ENCODE results near the gene CRYL1.

CRYL1 gene

DNA sequence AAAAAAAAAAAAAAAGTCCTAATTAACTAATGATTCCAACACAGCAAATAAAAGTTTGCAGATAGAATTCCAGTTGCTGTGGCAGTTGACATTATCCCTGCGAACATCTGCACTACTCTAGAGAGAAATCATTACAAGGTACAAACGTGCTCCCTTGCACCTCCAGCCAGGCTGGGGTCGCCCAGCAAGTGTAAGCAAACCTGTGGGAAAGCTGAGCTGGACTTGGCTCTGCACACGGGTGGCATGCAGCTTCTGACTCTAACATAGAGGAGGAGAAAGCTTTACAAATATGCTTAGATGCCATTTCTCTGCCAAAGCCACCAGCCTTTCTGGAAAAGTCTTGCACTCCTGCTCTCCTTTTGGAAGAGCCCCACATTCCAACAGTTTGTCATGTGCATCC is 103.3 kb downstream of the CRYL1 start:
- no peak for DNase-seq (ENCODE audit: low spot score)

DNA sequence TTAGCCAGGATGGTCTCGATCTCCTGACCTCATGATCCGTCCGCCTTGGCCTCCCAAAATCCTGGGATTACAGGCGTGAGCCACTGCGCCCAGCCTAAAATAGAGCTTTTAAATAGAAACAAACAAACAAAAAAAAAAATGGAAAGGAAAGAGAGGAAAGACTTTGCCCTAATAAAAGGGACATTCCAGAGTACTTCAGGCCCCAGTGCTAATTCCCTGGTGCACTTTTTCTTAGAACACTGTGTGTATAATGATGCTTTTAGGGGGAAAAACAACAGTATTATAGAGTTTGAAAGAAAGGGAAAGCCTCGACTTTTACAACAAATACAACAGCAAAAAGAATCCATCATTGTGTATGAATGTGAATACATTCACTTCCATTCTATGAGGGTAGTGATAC is 104.7 kb downstream of the CRYL1 start:
- DNase-seq (ENCODE audit: low spot score): no peak

DNA sequence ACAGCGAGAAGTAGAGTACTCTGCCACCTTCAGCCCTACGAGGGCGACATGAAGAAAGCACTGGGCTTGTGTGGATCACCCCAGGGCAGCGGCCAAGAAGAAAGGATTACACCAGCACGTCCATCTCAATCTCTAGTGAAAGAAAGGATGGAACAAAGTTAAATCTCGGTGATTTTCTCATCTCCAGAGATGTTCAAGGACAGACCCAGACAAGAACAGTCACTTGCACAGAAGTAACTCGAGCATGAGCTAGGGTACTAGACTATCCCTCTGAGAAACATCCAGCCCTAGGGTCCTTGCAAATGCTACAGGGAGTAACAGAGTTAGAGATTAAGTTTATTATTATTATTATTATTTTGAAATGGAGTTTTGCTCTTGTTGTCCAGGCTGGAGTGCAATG is 106.7 kb downstream of the CRYL1 start:
- DNase-seq (ENCODE audit: low spot score): no peak

DNA sequence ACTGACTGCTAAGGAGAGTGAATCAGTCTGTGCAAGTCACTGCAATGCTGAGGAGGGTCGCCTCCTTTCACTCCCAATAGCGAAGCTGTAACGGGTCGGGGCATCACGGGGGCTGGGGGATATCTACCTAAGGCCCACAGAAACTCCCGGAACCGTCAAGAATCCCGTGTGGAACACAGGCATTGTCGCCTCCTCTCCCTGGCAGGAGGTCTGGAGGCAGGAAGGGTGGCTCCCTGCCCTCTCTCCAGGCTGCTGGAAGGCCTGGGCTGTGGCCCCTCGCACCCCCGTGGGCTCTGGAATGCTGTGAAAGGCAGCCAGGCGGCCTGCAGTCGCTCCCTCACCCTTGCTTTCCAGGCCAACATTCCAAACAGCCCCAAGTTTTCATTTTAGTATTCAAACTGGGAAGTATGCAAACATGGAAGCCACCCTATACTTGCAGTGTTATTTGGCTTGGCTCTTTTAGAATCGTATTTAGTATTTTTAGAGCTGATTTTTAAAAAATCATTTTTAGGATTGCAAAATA is 109.4 kb downstream of the CRYL1 start:
- DNase-seq (ENCODE audit: low spot score): no peak

DNA sequence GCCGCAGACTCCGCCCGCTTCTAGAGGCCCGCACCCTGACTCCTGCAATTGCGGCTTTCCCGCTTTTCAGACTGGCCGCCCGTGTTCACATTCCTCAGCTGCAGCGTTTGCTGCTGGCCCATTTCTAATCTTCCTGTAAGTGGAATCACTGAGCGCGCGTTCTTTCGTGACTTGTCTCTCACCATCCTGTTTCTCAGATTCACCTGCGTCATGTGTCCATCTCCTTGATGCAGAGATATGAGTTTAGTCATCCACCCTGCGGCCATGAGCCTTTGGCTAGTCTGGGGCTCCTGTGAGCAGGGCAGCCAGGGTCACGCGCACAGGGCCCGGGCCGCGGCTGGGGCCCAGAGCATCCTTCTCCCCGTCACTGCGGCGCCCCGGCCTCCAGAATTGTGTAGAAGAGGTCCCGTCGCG is 110.0 kb downstream of the CRYL1 start:
- no peak for DNase-seq (ENCODE audit: low spot score)

DNA sequence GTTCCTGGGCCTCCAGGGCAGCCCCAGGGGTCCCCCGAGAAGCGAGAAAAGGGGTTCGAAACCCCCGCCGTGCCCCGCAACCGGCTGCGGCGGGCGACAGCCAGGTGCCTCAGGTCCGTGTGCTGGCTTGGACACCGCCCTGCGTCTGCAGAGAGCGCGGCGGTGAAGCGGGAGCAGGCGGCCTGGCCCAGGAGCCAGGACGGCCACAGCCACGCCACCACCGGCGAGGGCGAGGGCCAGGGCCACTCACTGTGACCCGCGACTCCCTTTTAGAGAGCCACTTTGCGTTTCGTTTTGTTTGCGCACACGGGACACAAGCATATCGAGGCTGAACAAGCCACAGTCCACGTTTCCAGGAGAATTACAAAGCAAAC is 110.4 kb downstream of the CRYL1 start:
- DNase-seq (ENCODE audit: low spot score): no peak

DNA sequence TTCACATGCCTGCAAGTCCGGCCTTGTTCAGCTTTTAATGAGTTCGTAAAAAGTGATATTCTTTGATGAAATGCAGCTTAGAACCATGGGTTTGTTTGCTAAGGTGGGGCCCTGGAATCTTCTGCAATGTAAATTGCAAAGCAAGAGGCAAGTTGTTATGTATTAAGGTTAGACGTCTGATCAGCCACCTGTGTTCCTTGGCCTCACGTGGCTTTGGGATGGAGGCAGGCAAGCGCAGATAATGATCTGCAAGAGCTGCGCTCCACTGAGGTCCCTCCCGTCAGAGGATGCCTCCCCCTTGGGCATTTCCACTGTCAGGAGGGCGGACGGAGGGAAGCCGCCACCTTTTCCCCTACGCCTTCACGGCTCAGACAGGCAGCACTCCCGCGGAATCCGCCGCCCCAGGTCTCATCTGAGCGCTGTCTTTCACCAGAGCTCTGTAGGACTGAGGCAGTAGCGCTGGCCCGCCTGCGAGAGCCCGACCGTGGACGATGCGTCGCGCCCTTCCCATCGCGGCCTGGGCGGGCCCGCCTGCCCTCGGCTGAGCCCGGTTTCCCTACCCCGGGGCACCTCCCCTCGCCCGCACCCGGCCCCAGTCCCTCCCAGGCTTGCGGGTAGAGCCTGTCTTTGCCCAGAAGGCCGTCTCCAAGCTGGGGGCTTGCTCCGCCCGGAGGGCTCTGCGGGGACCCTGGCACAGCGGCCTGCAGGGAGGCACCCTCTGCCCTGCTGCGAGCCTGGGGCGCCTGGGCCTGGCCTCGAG is 110.9 kb downstream of the CRYL1 start:
- no peak for DNase-seq (ENCODE audit: low spot score)

DNA sequence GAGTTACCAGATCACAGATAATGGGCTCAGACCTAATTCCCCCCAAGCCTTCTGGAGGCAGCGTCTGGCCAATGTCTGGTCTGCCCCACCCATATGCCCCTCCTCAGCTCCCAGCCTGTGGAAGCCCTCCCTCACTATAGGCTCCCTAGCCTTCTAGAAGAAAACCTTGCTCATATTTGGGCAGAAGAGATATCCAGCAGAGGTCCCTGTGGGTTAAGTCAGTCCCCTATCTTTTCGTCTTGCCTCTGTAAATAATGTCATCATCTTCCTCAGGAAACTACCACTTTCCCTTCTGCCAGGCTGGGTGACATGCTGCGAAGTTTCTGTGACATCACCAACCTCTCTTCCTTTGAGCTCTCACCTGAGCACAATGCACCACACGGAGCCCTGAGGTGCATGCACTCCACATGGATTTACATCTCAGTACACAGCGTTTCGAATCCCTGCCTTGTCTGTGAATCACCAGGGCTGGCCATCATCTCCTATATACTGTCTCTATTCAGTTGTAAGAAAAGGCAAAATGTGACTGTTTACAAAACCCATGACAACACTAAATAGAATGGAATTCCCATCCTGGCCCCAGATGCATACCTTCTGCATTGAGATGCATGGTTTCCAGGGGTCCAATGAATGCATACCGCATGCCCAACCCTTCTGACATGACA is 112.8 kb downstream of the CRYL1 start:
- DNase-seq (ENCODE audit: low spot score): no peak

DNA sequence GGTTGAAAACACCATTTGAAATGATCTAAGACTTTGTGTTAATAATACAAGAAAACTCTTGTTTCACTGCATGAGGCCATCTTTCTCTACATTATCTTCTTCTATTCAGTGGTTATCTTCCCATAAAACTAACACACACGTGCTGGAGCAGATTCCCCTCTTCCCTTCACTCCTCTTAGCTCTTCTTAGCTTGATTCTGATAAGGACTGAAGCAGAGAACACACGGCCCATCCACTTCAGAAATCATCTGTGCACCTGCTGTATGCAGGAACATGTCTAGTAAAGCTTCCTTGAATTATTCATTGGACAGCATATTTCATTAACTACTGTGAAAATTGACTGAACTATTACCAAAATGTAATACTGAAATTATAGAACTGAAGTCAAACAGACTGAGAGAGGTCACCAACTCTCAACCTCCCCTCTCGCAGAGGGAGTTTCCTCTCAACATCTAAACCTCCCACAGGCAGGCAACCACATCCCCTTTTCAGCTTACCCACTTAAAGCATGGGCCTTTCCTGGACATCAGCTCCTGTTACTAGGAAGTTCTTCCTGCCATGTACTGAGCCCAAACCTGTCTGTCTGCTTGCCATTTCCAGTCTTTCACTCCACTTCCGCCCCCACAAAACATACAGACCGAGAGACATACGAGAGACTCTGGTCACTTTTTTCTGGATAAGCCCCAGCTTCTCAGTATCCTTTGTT is 113.9 kb downstream of the CRYL1 start:
- no peak for DNase-seq (ENCODE audit: low spot score)

DNA sequence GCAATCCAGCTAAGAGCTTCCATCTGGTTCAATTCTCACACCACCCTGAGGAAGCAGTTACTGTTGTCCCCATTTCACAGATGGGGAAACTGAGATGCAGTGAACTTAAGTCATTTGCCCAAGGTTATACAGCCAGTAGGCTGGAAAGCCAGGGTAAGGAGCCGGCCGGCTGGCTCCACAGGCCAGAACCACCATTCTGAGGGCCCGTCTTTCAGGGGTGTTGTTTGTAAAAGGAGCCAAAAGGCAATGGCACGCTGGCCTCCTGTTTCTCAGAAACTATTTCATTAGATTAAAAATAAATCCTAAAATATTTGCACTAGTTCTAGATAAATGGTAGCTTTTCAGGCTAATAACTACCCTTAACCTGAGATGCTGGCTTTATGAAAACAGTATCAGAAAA is 114.9 kb downstream of the CRYL1 start:
- no peak for DNase-seq (ENCODE audit: low spot score)

DNA sequence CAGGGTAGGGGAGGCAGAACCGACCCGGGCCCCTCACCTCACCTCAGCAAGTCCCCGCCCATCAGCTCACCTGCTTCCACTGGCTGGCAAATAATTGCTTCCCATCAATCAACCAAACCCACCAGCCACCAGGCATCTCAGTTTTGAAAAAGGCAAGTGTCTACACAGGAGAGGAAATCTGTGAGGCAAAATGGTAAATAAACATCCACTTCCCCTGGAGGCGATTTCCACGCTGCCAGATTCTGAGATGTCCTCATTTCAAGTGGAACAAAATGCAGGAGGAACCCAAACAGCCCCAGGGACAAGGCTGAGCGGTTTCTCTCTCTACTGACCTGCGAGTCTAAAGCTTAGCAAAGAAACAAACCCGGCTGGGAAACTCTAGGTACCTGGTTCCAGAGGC is 117.5 kb downstream of the CRYL1 start:
- DNase-seq (ENCODE audit: low spot score): no peak

DNA sequence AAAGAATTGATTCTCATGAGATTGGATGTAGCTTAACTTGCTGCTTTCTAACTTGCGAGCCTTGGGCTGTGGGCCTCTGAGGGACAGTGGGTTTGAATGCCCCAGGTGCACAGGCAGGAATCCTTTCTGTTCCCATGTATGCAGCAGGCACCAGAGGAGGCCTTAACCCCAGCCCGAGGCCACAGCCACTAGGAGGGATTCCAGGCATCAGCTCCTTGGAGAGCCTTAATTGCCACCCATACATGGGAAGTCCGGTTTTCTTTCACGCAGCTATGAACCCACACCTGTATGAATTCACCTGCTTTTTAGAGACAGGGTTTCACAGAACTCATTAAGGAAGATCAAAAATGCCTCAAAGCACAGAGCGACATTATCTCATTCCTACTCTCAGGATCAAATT is 117.9 kb downstream of the CRYL1 start:
- no peak for DNase-seq (ENCODE audit: low spot score)

DNA sequence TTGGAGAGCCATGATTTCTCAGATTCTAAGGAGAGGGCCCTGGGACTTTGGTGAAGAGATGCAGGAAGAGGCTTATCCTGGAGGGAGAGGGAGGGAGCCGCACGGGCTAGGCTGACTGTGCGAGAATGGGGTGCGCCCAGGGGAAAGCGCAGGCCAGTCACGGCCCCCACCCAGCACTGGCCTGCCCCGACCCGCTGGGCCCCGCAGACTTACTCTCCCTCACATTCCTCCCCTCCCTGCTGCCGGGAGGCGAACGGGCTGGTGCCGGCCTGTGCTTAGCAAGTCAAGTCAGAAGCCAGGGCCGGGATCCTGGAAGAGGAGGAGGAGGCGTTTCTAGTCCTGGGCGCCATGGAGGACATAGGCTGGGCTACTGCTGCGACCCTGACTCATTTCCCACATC is 120.0 kb downstream of the CRYL1 start:
- DNase-seq (ENCODE audit: low spot score): no peak

DNA sequence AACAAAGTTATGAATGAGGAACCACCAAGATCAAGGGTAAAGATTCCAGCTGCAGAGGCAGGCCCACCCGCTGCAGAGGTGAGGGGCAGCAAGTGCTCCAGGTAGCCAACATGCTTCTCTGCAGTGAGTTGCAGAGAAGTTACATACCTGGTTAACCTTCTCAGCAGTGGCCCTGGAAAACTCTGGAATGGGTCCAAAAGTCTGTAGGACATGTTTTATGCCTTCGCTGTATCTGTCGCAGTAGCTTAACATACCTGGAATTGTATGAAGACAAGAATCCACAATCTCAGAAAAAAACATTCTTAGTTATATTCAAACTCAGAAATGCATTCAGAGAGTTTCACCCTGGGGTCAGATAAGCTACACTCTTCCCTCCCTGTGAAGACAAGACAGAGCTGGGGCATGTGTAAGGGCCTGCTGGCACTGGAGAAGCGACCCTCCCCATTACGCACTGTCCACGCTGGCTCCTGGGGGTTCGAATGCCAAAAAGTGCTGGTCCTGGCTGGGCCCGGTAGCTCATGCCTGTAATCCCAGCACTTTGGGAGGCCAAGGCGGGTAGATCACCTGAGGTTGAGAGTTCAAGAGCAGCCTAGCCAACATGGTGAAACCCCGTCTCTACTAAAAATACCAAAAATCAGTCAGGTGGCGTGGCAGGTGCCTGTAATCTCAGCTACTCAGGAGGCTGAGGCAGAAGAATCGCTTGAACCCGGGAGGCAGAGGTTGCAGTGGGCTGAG is 121.0 kb downstream of the CRYL1 start:
- no peak for DNase-seq (ENCODE audit: low spot score)

DNA sequence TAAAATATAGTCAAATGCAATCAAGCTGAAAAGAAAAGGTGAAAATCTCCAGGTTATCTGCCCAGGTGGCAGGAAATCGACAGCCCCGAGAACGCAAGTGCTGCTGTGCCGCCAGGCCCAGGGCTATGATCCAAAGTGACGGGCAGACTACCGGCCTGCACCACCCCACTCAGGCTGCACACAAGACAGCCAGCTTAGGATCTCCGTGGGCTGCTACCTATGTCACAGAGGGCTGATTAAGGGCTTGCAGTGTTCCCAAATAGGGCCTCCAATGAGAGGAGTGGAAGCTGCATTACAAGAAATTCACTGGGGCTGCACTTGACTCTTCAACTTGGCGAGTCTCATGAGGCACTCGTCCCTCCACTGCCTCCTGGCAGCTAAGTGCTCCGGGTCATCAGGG is 121.8 kb downstream of the CRYL1 start:
- no peak for DNase-seq (ENCODE audit: low spot score)

DNA sequence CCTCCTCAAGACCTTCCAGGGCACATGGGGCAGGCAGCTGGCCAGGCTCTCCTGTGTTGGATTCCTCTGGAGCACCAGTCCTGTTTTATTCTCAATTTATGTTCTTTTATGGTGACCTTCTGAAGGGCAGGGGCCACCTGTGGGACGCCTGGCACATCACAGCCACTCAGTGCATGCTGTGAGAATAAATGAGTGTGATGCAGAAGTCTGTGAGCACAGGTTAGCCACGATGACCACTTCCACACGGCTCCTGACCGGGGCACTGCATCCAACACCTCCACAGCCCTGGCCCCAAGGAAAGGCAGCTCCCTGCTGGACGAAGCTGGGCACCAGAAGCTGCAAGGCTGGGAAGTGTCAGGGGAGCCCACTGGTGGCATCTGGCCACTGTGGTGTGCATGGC is 122.8 kb downstream of the CRYL1 start:
- DNase-seq (ENCODE audit: low spot score): no peak

DNA sequence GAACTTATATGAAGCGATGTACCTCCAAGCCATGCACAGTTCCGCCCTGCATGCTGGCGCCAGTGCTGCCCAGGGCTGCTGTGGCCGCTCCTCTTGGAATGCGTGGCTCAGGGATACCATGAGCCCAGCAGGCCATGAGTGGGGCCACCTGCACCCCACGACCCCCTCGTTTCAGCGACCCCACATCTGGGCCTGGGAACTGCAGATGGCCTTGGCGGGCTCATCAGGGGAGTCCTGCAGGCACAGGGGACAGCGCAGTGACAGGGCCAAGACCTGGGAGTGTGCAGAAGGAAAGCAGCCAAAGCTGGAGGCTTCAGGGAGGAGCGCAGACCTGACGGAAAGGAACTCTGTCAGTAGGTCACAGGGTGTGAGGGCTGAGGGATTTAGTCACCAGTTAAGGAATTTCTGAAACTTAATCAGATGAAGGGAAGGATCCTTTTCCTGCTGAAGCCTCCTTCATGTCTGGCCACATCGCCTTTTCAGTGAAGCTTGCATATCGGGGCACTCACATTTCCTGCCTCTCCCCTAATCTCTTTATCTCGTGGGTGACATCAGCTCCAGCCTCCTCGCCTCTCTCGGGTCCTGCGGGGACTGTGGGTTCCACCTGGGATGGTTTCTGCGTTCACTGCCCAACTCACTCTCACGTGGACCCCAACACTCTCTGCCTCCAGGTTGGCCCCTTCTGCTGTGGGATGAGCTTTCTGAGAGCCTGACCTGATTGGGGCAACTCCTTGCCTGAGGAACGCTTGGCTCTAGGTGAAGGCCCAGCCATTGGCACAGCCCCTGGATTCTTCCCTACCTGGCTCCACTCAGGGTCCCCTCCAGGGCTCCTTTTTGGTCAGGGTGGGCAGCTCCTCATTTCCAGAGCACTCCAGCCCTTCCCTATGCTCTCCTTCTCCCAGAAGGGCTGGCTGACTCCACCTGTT is 123.5 kb downstream of the CRYL1 start:
- peak; percentile 68 for DNase-seq (ENCODE audit: low spot score)

DNA sequence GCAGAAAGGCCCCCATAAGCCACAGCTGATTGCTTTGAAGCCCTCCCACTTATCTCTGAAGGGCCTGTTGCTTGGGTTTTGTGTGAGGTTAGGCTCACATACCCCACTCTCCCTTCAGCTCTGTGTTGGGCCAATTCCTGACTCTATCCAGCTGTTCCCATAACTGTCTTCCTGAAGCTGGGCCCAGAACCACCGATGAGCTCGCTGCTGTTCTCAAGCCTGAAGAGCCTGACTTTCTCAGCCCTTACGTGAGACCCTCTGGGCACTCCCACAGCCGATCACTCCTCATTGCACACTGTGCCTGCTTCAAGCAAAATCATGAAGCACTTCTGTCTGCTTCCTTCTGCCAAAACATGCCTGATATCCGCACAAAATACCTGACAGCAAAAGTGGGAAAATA is 124.1 kb downstream of the CRYL1 start:
- DNase-seq (ENCODE audit: low spot score): no peak

DNA sequence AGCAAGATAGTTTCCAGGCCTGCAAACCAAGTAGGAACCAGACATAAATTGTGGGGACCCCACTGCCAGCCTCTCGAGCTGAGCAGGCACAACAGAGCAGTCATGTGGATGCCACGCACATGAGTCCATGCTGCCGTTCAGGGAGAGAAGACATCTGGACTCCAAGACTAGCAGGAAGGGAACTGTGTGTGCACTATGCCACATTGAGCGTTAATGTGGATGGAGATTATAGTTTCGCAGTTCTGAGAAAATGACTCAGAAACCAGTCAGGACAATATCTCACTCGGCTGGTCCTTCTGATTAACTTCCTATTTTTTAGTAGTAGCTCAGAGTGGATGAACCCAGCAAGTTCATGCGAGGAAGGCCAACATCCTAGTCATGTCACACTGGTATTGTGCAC is 124.9 kb downstream of the CRYL1 start:
- peak; percentile 60 for DNase-seq (ENCODE audit: low spot score)

DNA sequence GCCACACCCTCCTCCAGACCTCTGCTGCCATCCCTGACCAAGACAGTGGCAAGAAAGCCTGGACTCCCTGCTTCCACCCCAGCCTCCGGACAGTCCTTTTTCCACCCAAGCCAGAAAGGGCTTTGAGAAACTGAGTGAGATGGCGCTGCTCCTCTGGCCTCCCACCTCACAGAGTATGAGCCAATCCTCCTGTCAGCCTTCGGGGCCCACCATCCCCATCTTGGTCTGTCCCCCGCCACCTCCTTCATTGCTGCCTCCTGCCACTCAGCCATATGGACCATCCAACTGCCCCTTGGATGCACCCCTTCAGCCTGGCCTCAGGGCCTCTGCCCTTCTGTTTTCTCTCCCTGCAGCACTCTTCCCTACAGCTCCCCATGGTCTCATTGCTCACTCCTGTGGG is 125.7 kb downstream of the CRYL1 start:
- DNase-seq (ENCODE audit: low spot score): no peak

DNA sequence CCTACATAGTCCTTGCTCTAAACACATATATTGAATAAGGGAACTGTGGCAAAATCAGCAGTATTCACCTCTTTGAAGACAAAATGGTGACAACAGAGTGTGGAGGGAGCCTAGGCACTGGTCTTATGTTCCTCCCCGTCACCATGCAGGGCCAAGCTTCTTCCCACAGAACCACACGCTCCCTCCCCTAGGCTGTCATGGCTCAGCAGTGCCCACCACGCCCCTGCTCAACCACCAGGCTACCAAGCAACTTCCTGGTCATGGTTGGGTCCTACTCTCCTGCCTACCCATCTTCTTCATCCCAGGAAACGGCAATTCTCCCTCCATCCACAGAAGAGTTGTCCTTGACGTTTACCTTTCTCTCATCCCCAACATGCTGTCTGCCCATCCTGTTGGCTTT is 126.1 kb downstream of the CRYL1 start:
- no peak for DNase-seq (ENCODE audit: low spot score)

All from GM03348 (cell line).